Stimulated activated CD4-positive, alpha-beta T cell treated with anti-CD3 and anti-CD28 coated beads, Interleukin-1b, Interleukin-23, amount 100 ng/mL, for 24 hours (primary cell): ENCODE results near the gene KIF12.

Experiments
- DNase-seq, 4 experiments: peaks; one replicate each; pipeline ENCODE4 v3.0.0-alpha.2; 2020; ENCODE audit warnings: low read depth in 4 of 4, low spot score in 1 of 4

The KIF12 gene

GRCh38 chr9:114123031-114123977 is 24.2 kb upstream of the KIF12 start:
- DNase-seq: no peak

- no peak for DNase-seq
Measured at GRCh38 chr9:114122136-114123027, 23.3 kb upstream of the KIF12 start.

- no peak for DNase-seq
Measured at GRCh38 chr9:114121227-114122135, 22.4 kb upstream of the KIF12 start.

- no peak for DNase-seq
Measured at GRCh38 chr9:114120192-114121014, 21.3 kb upstream of the KIF12 start.

GRCh38 chr9:114119242-114120191 is 20.4 kb upstream of the KIF12 start:
- no peak for DNase-seq

- no peak for DNase-seq
Measured at GRCh38 chr9:114117996-114118830, 19.1 kb upstream of the KIF12 start.

- no peak for DNase-seq
Measured at GRCh38 chr9:114117614-114117995, 18.5 kb upstream of the KIF12 start.

- DNase-seq: no peak
Measured at GRCh38 chr9:114116126-114116747, 17.1 kb upstream of the KIF12 start.

GRCh38 chr9:114115654-114116125 is 16.6 kb upstream of the KIF12 start:
- DNase-seq: no peak

- no peak for DNase-seq
Measured at GRCh38 chr9:114114364-114114763, 15.3 kb upstream of the KIF12 start.

GRCh38 chr9:114112778-114113584 is 13.9 kb upstream of the KIF12 start:
- no peak for DNase-seq

- DNase-seq: no peak
Measured at GRCh38 chr9:114112325-114112724, 13.2 kb upstream of the KIF12 start.

GRCh38 chr9:114110180-114110579 is 11.1 kb upstream of the KIF12 start:
- DNase-seq: no peak

GRCh38 chr9:114109124-114109523 is 10.0 kb upstream of the KIF12 start:
- DNase-seq: no peak

- DNase-seq: peak; percentile 7 to 48 (median 43)
Measured at GRCh38 chr9:114108016-114108833, 9.1 kb upstream of the KIF12 start.
